RWPE2 (cell line): ENCODE data around the gene LPAR1.
A peak's percentile ranks its signal among the peaks of the same experiment; 100 is the strongest.

ENCODE experiments used
- ATAC-seq: fragments of 200-7000 bp; cut with Tn5 transposase; 3 replicates; pipeline ENCODE4 v1.9.1; 2021; ENCODE audit warnings: low read depth
- DNase-seq: peaks from one replicate; pipeline ENCODE4 v3.0.0-alpha.2; 2020; ENCODE audit warnings: low spot score
- H3K27ac ChIP-seq: fragments of 450-650 bp; 2 replicates; pipeline ENCODE4 v1.5.1; 2017; ENCODE audit warnings: mild to moderate bottlenecking; ENCODE audit not compliant: poor library complexity, severe bottlenecking
- H3K27me3 ChIP-seq: fragments of 250-450 bp; sonication (Bioruptor Pico); 2 replicates; pipeline ENCODE4 v1.5.1; 2021; ENCODE audit warnings: mild to moderate bottlenecking, moderate library complexity; ENCODE audit not compliant: insufficient read depth, poor library complexity, severe bottlenecking
- H3K36me3 ChIP-seq: fragments of 250-450 bp; sonication (Bioruptor Pico); 2 replicates; pipeline ENCODE4 v1.5.1; 2020; ENCODE audit warnings: low read depth, mild to moderate bottlenecking, moderate library complexity
- H3K4me1 ChIP-seq: fragments of 250-450 bp; sonication (Bioruptor Pico); 2 replicates; pipeline ENCODE4 v1.5.1; 2021; ENCODE audit warnings: mild to moderate bottlenecking, moderate library complexity; ENCODE audit not compliant: insufficient read depth, poor library complexity, severe bottlenecking
- H3K4me3 ChIP-seq: fragments of 250-450 bp; sonication (Bioruptor Pico); 2 replicates; pipeline ENCODE4 v1.5.1; 2021; ENCODE audit warnings: mild to moderate bottlenecking, moderate library complexity; ENCODE audit not compliant: severe bottlenecking
- H3K9me3 ChIP-seq: fragments of 250-450 bp; sonication (Bioruptor Pico); 2 replicates; pipeline ENCODE4 v1.5.1; 2021; ENCODE audit warnings: mild to moderate bottlenecking, moderate library complexity; ENCODE audit not compliant: severe bottlenecking
- CTCF ChIP-seq: fragments of 450-650 bp; IDR thresholded peaks from one replicate; pipeline ENCODE4 v1.5.1; 2017; ENCODE audit warnings: mild to moderate bottlenecking, moderate library complexity; ENCODE audit not compliant: poor library complexity, severe bottlenecking

LPAR1 gene

GRCh38 chr9:111038331-111039230 lies at the start of gene LPAR1:
LPAR1 (minus strand) TSS chr9:111038470; CDS start chr9:110972117, 66,353 bp downstream.
- peak within 1 kb of the TSS; percentile 98 for H3K4me3 ChIP-seq
- peaks cover 39% of the 10 kb centered on the region for H3K4me1 ChIP-seq
- H3K9me3 ChIP-seq, result no peaks in the 10 kb centered on the region
- peak within 1 kb of the TSS; percentile 95 for H3K27ac ChIP-seq
- H3K27me3 ChIP-seq, result no peaks in the 10 kb centered on the region
- TF ChIP-seq CTCF, result peak; percentile 28
- ATAC-seq (peak; percentile 30), DNase-seq (peak; percentile 59)
- no peaks in the 10 kb centered on the region for H3K36me3 ChIP-seq

- DNase-seq (no peak), ATAC-seq (no peak)
- no peaks in the 10 kb centered on the region for H3K36me3 ChIP-seq
- no peak overlapping the region for H3K27ac ChIP-seq
- no peak for TF ChIP-seq CTCF
- H3K4me1 ChIP-seq, result no peaks in the 10 kb centered on the region
- H3K4me3 ChIP-seq, result no peak overlapping the region
- no peaks in the 10 kb centered on the region for H3K27me3 ChIP-seq
- no peaks in the 10 kb centered on the region for H3K9me3 ChIP-seq
Observed at GRCh38 chr9:111078391-111079038, 40.2 kb upstream of the LPAR1 start.

- Histone ChIP-seq H3K27me3 (no peaks in the 10 kb centered on the region), H3K27ac (no peak overlapping the region), H3K4me1 (no peaks in the 10 kb centered on the region), H3K36me3 (no peaks in the 10 kb centered on the region), H3K9me3 (no peaks in the 10 kb centered on the region), H3K4me3 (no peak overlapping the region)
- no peak for TF ChIP-seq CTCF
- DNase-seq (no peak), ATAC-seq (no peak)
Observed at GRCh38 chr9:111076519-111076918, 38.2 kb upstream of the LPAR1 start.

GRCh38 chr9:111076042-111076441 lies 37.8 kb upstream of the LPAR1 start:
- H3K27me3 ChIP-seq, result no peaks in the 10 kb centered on the region
- H3K4me3 ChIP-seq, result no peak overlapping the region
- DNase-seq (no peak), ATAC-seq (no peak)
- H3K36me3 ChIP-seq, result no peaks in the 10 kb centered on the region
- H3K4me1 ChIP-seq, result no peaks in the 10 kb centered on the region
- no peak overlapping the region for H3K27ac ChIP-seq
- H3K9me3 ChIP-seq, result no peaks in the 10 kb centered on the region
- TF ChIP-seq CTCF, result no peak
